PC-3 (cell line): ENCODE measurements around the gene GAP43.

ENCODE experiments used
- CTCF ChIP-seq: fragments of 300-600 bp; sonication (generic); conservative IDR thresholded peaks from 2 replicates; pipeline ENCODE4 v1.5.1; 2017; ENCODE audit warnings: antibody characterized with exemption, low read depth, mild to moderate bottlenecking, low read length
- EZH2 ChIP-seq: fragments of 300-600 bp; sonication (generic); IDR thresholded peaks from one replicate; pipeline ENCODE4 v1.6.1; 2017; ENCODE audit warnings: antibody characterized with exemption, mild to moderate bottlenecking, low read length; ENCODE audit not compliant: unreplicated experiment
- EZH2phosphoT487 ChIP-seq: fragments of 300-600 bp; sonication (generic); IDR thresholded peaks from 2 replicates; pipeline ENCODE4 v1.6.1; 2018; ENCODE audit warnings: mild to moderate bottlenecking, antibody characterized with exemption, low read length, borderline replicate concordance

GRCh38 chr3:115634052-115634451, 10.7 kb downstream of the GAP43 start:
- no peak for TF ChIP-seq EZH2phosphoT487
- no peak for TF ChIP-seq CTCF
- no peak for TF ChIP-seq EZH2
